Inflammatory macrophage treated with lipopolysaccharide for 1 hour (primary cell): Measurements from ENCODE around the gene FBP2.
"Not testable (repeated sequence)": the region's sequence is repeated elsewhere in the genome, so short reads cannot be mapped to it uniquely, and the experiment has no call there.

ENCODE experiments used
- DNase-seq, 2 donors: peaks; one replicate each; pipeline ENCODE4 v3.0.0-alpha.2; 2020 to 2022

Gene FBP2

GRCh38 chr9:94603259-94604160 lies 9.9 kb upstream of the FBP2 start:
- peak; percentile 53 to 70 for DNase-seq

DNA sequence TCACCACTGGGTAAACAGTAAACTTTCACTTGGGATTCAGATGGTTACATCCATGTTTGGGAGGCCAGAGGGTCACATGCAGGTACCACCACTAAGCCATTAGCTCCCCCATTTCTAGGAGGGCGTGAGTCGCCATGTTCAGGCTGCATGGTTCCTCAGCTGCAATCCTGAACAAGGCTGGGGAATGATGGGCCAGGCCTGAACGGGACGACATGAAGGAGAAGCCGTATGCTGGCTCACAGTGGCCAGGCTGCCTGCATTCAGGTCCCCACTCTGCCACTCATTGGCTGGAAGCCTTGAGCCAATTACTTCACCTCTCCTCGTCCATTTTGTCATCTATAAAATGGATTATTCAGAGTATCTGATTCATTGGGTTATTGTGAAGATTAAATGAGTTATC lies 9.0 kb upstream of the FBP2 start:
- no peak for DNase-seq

- no peak for DNase-seq
Observed at GRCh38 chr9:94600715-94601114, 7.1 kb upstream of the FBP2 start.

GRCh38 chr9:94600258-94600657 lies 6.6 kb upstream of the FBP2 start:
- no peak for DNase-seq

GRCh38 chr9:94599102-94599501 lies 5.5 kb upstream of the FBP2 start:
- no peak for DNase-seq

DNA sequence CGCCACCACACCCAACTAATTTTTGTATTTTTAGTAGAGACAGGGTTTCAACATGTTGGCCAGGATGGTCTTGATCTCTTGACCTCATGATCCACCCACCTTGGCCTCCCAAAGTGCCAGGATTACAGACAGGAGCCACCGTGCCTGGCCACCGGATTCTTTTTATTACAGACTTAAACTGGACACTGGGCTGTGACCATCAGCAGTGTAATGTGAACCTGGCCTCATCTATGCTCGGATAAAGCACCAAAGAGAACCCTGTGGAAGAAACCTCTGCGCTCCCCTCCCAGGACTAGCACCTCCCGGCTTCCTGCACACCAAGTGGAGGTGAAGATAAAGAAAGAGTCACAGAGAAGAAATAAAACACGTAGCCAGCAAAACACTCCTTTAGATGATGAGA lies 941 bp downstream of the FBP2 start:
- DNase-seq: not testable (repeated sequence)

DNA sequence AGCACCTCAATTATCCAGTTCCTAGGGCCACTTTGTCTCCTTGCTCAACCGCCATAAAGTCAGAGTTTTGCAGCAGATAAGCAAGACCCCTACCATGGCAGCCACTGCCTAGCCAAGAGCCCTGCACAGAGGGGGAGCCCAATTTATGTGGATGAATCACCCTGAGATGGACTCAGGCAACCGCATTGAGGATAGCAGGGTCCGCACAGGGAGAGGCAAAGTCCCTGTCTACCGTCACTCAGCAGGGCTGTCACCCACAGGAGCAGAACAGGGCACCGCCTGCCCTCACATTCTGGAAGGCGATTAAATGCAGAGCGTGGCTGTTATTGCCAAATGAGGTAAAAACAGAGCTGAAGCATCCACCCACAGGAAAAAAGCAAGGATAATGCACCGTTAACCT lies 1.7 kb downstream of the FBP2 start:
- DNase-seq: no peak

DNA sequence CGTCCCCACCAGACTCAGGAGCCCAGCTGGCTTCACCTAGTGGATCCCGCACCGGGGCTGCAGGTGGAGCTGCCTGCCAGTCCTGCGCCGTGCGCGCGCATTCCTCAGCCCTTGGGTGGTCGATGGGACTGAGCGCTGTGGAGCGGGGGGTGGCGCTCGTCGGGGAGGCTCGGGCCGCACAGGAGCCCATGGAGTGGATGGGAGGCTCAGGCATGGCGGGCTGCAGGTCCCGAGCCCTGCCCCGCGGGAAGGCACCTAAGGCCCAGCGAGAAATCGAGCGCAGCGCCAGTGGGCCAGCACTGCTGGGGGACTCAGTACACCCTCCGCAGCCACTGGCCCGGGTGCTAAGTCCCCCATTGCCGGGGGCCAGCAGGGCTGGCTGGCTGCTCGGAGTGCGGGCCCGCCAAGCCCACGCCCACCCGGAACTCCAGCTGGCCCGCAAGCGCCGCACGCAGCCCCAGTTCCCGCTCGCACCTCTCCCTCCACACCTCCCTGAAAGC lies 2.5 kb downstream of the FBP2 start:
- not testable (repeated sequence) for DNase-seq

- no peak for DNase-seq
Observed at GRCh38 chr9:94588681-94589080, 4.9 kb downstream of the FBP2 start.

DNA sequence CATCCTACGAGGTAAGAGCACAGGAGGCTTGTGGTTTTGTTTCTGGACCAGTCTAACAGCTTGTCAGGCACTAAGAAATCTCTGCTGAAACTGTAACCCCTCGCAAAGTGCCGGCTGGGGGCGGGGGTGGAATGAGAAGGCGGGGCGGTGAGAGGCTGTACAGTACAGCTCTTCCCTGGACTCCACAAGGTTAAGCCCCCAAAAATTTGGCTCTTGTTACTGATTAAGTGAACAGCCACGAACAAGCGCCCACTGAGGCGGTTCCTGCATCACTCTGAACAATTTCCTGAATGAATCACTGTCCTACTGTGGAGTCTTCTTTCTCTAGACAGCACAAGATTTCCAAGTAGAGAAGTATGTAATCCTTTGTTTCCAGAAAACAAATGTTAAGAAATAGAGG lies 6.8 kb downstream of the FBP2 start:
- peak; percentile 13 to 38 for DNase-seq

- DNase-seq: peak; percentile 19 to 37
Observed at GRCh38 chr9:94586316-94586715, 7.3 kb downstream of the FBP2 start.

GRCh38 chr9:94584555-94584954 lies 9.1 kb downstream of the FBP2 start:
- DNase-seq: no peak

- no peak for DNase-seq
Observed at GRCh38 chr9:94581728-94582127, 11.9 kb downstream of the FBP2 start.

DNA sequence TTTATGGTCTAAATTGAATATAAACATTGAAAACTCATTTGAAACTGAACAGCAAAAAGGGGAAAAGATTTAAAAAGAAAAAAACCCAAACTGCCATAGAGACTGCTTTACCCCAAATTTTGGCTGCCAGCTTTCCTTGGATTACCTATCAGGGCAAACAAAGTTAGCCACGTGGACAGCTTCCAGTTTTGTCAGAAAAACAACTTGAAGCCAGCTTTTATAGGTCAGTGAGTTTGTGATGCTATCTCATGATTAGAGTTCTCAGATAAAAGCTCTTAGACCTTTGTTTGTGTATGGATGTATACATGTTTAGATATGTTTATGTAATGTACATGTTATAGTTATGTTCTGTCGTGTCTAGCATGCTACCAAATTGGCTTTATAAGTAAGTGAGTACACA lies 16.1 kb downstream of the FBP2 start:
- no peak for DNase-seq

GRCh38 chr9:94577036-94577435 lies 16.6 kb downstream of the FBP2 start:
- DNase-seq: no peak

GRCh38 chr9:94576131-94576530 lies 17.5 kb downstream of the FBP2 start:
- peak; percentile 24 to 60 for DNase-seq

- no peak for DNase-seq
Observed at GRCh38 chr9:94568972-94569712, 24.5 kb downstream of the FBP2 start.

DNA sequence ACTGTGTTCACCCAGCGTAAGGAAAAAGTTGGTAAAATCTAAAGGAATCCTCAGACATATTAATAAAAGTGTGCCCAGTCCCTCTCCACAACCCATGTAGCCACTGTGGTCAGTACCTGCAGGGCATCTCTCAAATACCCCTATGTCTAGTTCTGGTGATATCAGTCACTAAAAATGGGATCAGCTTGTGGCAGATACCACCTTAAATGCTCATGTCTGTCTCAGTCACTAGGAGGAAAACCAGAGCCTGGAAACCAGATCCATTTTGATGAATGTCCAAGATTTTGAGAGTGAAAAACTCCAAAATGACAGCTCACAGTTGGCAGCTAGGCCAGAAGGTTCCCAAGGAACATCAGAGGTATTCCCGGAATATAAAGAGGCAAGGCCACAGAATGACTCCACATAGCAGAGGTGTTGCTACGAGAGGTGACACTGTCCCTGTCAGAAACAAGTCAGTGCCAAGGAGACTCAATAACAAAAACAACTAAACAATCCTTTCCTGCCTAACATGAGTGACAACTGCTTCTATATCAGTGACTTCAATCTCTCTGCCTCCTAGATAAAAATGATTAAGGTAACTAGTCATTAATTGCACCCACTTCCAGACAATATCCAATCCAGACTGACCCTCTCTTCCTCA lies 25.3 kb downstream of the FBP2 start:
- DNase-seq: no peak

- no peak for DNase-seq
Observed at GRCh38 chr9:94567271-94567670, 26.4 kb downstream of the FBP2 start.

GRCh38 chr9:94566550-94566949 lies 27.1 kb downstream of the FBP2 start:
- no peak for DNase-seq

DNA sequence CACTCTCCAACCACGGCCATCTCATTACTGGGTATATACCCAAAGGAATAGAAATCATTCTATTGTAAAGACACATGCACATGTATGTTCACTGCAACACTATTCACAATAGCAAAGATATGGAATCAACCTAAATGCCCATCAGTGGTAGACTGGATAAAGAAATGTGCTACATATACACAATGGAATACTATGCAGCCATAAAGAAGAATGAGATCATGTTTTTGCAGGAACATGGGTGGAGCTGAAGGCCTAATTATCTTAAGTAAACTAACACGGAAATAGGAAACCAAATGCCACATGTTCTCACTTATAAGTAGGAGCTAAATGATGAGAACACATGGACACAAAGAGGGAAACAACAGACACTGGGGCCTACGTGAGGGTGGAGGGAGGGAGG lies 29.3 kb downstream of the FBP2 start:
- DNase-seq: not testable (repeated sequence)

- peak in 1 of 2 donors; percentile 5 for DNase-seq
Observed at GRCh38 chr9:94563548-94563947, 30.1 kb downstream of the FBP2 start.

DNA sequence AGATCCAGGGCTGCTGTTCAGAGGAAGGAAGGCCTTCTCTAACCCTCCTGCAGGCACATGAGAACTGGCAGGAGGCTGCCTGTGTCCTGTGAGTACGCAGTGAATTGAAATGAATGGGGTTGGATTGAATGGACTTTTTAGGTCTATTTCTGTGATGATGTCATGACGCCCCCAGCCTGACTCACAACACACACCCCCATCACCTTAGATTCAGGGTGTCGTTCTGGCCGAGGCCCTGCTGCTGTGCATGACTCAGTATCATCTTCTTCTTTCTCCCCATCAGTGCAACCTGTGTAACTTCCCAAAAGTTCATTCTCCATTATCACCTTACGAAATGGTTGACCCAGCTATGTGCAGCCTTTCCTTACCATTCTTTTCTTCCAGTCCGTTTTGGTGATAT lies 33.4 kb downstream of the FBP2 start:
- no peak for DNase-seq
